GM21367 (cell line): Measurements from ENCODE around the gene TESK1.
"Not testable (repeated sequence)": the region's sequence is repeated elsewhere in the genome, so short reads cannot be mapped to it uniquely, and the experiment has no call there.

Source experiments
- ATAC-seq: cut with Tn5 transposase; IDR thresholded peaks from one replicate; pipeline ENCODE4 v1.9.1; 2021; ENCODE audit not compliant: unreplicated experiment

Gene TESK1

DNA sequence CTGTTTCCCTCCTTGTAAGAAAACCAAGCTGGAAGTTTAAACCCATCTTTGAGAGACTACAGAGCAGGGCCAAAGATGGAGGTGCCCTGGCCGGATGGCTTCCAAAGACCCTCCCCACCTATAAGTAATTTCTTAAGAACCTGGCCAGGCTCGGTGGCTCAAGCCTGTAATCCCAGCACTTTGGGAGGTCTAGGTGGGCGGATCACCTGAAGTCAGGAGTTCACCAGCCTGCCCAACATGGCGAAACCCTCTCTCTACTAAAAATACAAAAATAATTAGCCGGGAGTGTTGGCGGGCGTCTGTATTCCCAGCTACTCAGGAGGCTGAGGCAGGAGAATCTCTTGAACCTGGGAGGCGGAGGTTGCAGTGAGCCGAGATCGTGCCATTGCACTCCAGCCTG lies 40.7 kb downstream of the TESK1 start:
- ATAC-seq: not testable (repeated sequence)

DNA sequence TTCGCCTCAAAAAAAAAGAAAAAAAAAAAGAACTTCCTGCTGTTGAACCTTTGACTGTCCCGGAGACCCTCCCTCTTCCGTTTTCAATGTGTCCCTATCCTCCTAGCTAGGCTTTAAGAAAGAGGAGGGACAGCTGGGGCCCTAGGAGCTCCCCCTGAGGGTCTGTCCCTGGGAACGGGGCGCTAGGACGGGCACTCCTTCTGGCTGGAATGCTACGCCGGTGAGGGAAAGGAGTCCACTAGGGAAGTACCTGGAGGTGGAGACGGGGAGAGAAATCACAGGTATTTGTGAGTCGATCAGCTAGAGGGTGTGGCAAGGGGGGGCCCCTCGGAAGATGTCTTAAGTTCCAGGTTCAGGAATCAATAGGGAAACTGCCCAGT lies 41.1 kb downstream of the TESK1 start:
- ATAC-seq: no peak

DNA sequence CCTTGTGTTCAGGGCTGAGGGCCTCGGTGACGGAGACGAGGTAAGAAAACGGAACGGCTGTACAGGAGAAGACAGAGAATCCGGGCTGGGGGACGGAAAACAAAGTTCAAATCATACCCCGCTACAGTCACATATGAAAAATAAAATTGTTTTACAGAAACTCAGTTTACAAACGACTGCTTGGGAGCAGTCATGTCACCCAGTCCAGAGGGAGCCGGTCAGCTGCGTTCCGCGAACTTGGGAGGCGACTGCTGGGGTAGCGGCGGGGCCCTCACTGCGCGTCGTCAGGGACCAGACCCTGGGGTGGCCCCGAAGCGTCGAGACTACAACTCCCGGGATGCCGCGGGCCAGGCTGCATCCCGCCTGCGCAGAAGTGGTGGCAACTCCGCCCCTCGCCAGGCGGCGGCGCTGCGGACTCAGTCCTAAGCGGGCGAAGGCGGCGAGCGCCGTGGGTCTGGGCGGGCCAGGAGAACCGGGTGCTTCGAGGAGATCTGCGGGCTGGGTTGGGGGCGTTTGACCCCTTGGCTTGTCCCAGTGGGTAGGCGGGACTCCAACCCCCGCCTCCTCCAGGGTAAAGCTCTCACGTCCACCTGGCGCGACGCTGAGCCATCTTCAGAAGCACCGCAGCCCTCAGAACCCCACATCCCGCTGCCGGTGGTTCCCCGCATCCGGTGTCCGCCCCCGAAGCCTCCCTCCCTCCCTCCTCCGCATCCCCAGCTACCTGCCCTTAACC lies 41.6 kb downstream of the TESK1 start:
- ATAC-seq: peak; percentile 76

DNA sequence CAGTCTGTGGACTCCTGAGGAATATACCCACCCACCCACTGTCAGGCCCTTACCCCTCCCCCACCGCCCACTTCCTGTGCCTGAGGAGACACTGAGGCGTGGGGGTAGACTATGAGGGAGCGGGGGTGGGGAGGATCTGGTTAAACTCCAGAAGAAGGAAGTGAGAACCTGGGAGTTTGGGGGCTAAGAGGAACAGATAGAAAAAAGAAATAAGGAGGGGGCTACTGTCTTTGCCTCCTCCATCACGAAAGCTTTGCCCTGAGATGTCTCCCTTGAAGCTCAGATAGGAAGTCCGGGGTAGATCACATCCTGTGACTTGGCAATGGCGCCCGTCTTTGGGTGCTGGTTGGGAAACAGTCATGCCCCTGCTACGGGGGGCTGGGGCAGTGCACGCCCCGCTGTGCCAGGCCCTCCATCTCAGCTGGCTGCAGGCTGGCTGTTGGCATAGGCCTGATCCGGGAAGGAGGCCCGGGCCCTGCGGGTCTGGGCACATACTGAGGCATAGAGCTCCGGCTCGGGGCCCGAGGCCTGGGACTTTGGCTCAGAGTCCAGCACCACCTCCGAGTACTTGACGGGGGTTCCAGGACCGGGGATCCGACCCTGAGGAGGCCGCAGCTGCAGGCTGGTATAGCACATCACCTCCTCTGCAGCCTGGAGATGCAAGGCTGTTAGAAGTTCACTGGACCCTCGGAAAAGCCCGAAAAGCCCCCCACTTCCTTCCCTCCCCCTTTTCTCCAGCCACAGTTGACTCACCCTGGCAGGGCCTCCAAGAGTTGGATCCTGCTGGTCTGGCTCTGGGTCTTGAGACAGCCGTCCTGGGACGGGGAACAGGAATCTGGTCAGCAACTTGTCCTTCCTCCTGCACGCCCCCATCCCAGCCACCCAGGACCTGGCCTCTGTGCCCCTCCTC lies 44.6 kb downstream of the TESK1 start:
- no peak for ATAC-seq

DNA sequence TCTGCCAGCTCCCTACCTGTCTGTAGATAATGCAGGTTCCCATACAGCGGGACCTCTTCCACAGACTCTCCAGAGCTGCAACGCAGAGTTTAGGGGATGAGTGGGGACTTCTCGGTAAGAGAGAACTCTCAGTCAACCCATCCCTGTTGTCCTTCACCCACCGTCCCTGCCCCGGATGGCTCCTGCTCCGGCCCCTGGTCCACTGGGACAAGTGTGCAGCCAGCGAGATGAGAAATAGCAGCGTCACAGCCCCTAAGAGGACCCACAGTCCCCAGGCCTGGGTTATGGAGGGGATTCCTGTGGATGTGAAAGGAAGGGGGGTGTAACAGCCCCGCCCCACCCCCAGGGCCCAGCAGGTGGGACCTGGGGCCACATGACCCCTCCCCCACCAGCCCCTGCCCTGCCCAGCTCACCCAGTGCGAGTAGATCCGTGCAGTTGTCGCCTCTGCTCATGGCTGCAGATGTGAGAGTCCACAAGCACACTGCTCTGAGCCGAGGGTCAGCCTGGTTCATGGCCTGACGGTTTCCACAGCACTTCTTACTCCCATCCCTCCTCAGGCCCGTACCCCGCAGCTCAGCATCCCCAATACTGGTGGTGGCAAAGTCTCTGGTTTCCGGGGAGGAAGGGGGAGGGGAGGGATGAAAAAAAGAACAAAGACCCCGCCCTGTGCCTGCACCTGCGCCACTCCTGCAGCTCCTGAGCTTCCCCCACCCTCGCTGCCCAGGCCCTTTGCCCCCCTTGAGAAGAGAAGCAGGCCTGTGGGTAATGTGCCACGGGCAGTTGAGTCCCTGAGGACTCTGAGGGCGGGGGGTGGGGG lies 45.5 kb downstream of the TESK1 start, which contains the start of gene SIT1:
Gene SIT1 (minus strand): TSS at position 591 of the 818 bp plus-strand sequence. CDS start 78 bp downstream, at position 513.
- no peak for ATAC-seq

DNA sequence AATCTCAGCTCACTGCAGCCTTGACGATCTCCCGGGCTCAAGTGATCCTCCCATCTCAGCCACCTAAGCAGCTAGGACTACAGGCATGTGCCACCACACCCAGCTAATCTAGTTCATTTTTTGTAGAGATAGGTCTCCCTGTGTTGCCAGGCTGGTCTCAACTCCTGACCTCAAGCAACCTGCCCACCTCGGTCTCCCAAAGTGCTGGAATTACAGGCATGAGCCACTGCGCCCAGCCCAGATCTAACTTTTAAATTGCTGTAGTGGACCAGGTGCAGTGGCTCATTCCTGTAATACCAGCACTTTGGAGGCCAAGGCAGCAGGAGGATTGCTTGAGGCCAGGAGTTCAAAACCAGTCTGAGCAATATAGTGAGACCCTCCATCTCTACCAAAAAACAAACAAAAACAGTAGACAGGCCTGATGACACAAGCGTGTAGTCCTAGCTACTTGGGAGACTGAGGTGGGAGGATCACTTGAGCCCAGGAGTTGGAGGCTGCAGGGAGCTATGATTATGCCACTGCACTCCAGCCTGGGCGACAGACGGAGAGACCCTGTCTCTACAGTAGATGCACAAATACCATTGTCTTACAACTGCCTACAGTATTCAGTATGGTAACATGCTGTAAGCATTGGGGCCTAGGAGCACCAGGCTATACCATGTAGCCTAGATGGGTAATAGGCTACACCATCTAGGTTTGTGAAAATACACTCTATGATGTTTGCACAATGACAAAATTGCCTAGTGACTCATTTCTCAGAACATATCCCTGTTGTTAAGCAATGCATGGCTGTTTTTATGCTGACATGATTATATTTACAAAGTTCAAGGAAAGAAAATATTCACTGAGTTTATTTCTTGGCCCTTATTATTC lies 47.1 kb downstream of the TESK1 start:
- no peak for ATAC-seq

DNA sequence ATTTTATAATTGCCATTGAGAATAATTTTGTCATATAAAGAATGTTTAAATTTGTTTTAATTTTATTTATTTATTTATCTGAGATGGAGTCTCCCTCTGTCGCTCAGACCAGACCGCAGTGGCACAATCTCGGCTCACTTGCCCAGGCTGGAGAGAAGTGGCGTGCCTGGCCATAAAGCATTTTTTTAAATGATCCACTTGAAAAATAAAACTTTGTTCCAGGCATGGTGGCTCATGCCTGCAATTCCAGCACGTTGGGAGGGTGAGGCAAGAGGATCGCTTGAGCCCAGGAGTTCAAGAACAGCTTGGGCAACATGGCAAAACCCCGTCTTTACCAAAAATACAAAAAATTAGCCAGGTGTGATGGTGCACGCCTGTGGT lies 47.8 kb downstream of the TESK1 start:
- ATAC-seq: no peak

DNA sequence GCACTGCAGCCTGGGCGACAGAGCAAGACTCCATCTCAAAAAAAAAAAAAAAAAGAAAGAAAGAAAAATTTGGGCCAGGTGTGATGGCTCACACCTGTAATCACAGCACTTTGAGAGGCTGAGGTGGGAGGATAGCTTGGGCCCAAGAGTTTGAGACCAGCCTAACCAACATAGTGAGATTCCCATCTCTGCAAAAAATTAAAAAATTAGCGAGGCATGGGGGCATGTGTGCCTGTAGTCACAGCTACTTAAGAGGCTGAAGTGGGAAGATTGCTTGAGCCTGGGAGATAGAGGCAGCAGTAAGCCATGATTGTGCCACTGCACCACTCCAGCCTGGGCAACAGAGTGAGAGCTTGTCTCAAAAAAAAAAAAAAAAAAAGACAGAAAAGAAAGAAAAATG lies 48.5 kb downstream of the TESK1 start:
- no peak for ATAC-seq

DNA sequence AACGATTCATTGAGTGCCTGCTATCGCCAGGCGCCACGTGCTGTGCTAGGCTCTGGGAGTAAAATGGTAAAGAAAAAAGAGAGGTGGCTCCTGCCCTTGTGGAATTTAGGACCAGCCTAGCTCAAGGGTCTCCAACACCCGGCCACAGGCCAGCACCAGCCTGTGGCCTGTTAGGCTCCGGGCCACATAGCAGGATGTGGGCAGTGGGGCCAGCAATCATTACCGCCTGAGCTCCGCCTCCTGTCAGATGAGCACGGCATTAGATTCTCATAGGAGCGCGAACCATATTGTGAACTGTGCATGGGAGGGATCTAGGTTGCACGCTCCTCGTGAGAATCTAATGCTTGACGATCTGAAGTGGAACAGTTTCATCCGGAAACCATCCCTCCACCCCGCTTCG lies 51.3 kb downstream of the TESK1 start:
- no peak for ATAC-seq

DNA sequence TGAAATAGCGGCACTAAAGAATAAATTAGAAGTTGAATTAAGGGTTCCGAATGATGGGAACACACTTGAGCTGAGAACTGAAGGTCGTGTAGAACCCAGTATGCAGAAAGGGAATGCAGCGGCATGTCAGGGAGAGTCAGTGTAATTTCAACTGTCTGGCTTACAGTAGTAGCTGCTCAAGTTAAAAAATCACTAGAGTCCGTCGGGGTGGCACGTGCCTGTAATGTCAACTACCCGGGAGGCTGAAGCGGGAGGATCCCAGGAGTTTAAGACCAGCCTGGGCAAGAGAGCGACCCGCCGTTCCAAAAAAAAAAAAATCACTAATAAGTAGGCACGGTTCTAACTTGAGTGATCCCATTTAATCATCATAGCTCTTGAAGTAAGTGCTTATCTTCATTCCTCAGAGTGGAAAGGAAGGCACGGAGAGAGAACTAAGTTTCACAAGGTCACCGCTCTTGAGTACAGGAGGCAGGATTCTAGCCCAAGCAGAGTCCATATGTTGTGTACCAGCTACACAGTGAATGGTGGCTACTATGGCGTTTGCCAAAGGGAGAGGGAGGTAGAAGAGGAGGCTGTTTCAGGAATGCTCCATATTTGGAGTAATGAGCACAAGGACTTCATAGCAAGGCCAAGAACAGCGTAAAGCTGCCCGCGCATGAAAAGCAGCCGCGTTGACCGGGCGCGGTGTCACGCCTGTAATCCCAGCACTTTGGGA lies 51.9 kb downstream of the TESK1 start:
- no peak for ATAC-seq

DNA sequence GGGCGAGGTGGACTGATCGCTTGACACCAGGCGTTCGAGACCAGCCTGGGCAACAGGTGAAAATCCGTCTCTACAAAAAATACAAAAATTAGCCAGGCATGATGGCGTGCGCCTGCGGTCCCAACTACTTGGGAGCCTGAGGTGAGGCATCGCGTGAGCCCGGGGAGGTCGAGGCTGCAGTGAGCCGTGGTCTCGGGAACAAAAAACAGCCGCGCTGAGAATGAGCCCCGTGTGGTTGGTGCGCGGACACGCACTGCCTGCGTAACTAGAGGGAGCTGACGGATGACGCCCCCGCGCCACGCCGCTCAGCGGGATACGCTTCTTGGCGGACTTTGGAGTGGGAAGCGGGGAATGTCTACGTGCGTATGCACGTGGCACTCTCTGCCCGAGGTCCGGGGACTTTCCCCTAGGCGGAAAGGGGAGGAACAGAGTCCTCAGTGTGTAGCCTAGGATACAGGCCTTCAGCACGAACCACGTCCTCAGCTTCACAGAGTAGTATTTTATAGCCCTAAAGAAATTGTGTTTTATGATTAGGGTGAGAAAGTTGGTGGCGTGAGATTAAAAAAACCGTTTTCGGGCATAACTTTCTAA lies 52.6 kb downstream of the TESK1 start, which contains the start of gene RMRP:
Gene RMRP (minus strand): TSS at position 474 of the 591 bp plus-strand sequence.
- ATAC-seq: peak; percentile 78

DNA sequence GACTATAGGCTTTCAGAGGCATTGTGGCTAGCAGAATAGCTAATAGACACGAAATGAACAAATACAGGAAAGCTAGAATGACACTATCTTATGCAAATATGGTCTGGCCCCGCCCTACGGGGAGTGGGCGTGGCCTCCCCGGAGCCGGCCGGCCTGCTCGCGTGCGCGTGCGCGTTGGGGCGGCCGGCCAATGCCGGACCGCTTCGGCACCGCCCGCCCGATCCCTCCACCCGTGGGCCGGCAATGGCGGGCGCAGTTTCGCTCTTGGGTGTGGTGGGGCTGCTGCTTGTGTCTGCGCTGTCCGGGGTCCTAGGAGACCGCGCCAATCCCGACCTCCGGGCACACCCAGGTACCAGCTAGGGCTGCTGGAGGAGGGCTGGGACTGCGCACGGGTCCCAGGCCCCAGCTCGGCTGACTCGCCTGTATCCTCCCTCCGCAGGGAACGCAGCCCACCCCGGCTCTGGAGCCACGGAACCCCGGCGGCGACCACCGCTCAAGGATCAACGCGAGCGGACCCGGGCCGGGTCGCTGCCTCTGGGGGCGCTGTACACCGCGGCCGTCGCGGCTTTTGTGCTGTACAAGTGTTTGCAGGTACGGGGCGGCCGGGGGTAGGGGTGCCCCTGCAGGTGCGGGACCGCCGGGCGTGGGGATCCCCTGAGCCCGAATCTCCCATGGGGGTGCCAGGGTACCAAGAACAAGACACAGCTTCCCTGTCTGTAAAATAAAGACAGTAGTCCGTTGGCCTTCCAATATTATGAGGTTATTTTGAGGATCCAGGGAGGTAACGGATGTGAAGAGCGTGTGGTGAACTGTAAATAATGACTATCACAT lies 53.3 kb downstream of the TESK1 start, which contains the start of gene CCDC107:
Gene CCDC107 (plus strand): TSS at position 156 of the 831 bp plus-strand sequence. CDS start 88 bp downstream, at position 244.
- ATAC-seq: peak; percentile 51

DNA sequence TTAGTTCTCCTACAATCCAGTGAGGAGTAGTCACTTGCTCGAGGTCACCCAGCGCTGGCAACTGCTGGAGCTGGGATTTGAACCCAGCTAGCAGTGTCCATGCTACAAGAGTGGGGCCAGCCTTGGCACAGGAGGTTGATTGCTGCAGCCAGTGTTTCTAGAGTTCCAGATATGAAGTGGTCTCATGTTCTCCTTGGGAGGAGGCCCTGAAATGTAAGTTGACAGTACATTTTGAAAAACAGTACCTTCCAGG lies 53.8 kb downstream of the TESK1 start:
- ATAC-seq: no peak

DNA sequence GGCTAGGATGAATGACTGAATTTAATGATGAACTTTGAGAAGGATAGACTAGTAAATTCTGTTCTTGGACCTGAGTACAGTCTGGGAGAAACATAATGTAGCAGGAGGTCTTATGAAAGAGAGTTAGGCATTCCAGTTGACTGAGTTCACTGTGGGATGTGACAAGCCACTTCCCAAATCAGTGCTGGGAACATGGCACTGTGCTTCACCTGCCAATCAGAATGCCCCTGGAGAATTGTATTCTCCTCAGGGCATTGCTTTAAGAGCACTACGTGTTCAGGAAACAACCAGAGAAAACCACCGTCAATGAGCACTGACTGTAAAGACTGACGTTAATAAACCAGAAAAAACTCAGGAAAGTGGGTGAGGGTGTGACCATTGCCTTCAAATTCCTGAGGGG lies 54.3 kb downstream of the TESK1 start:
- ATAC-seq: no peak
